Sigmoid colon (tissue), 7 donors: ENCODE measurements around the gene HEPHL1. TPM values are rescaled to one million over a fixed set of nuclear protein-coding genes. Genes with fewer than 3 reads are reported as not detected.

ENCODE experiments used
- DNase-seq: peaks from one replicate; pipeline ENCODE4 v3.0.0-alpha.2; 2019
- H3K27ac ChIP-seq, 4 donors: fragments of 200-600 bp; sonication (generic); one replicate each; pipeline ENCODE4 v1.5.1; 2016 to 2019; ENCODE audit warnings: mild to moderate bottlenecking in 1 of 4
- H3K27me3 ChIP-seq, 3 donors: fragments of 200-600 bp; sonication (generic); one replicate each; pipeline ENCODE4 v1.5.1; 2019; ENCODE audit warnings: mild to moderate bottlenecking in 1 of 3
- H3K36me3 ChIP-seq, 4 donors: fragments of 200-600 bp; sonication (generic); one replicate each; pipeline ENCODE4 v1.5.1; 2016 to 2019
- H3K4me1 ChIP-seq, 4 donors: fragments of 200-600 bp; sonication (generic); one replicate each; pipeline ENCODE4 v1.5.1; 2017 to 2019
- H3K4me3 ChIP-seq, 4 donors: fragments of 200-600 bp; sonication (generic); one replicate each; pipeline ENCODE4 v1.5.1; 2017 to 2019; ENCODE audit warnings: mild to moderate bottlenecking in 2 of 4, moderate library complexity in 1 of 4
- H3K9me3 ChIP-seq, 4 donors: fragments of 200-600 bp in 3 of 4; sonication (generic) in 3 of 4; one replicate each; pipeline versions ENCODE4 v1.5.1 to v1.6.1; 2013 to 2019
- EP300 ChIP-seq, 4 donors: sonication (generic); formaldehyde crosslinking; IDR thresholded peaks; one replicate each; pipeline ENCODE4 v1.6.1; 2017; ENCODE audit warnings: antibody characterized with exemption in 4 of 4
- POLR2A ChIP-seq, 2 donors: fragments of 450-650 bp; IDR thresholded peaks; one replicate each; pipeline ENCODE4 v1.6.1; 2016; ENCODE audit warnings: antibody characterized with exemption in 2 of 2, mild to moderate bottlenecking in 2 of 2, moderate library complexity in 2 of 2
- POLR2AphosphoS5 ChIP-seq, 4 donors: sonication (generic); formaldehyde crosslinking; IDR thresholded peaks; one replicate each; pipeline ENCODE4 v1.6.1; 2017; ENCODE audit warnings: antibody characterized with exemption in 4 of 4
- WGBS, 2 donors: extraction: QIAGEN DNeasy Blood & Tissue Kit; methylation state at CpG; one replicate each; pipeline ENCODE4 v1.1.7; 2013; 5-methylcytosine and 5-hydroxymethylcytosine counted together
- intact Hi-C: fragments of 100-400 bp; cut with DNase I; formaldehyde crosslinking; loops from one replicate; pipeline ENCODE4 v1.15.1; 2023
- polyA plus RNA-seq, 3 donors: library from polyadenylated mRNA; stranded (reverse); fragments of 200-250 nt; gene quantifications; one replicate each; pipeline ENCODE4 v1.2.3, GENCODE V29; 2013
- total RNA-seq, 4 donors: library from RNA; depleted of rRNA; stranded (reverse); fragments of >200 nt; gene quantifications; one replicate each; pipeline ENCODE4 v1.1.0, GENCODE V29; 2016
- TF ChIP-seq, protein P1 (sequence below), 4 experiments: fragments of 450-650 bp in 3 of 4; fragments of 200-600 bp in 1 of 4; IDR thresholded peaks; one replicate each; pipeline ENCODE4 v1.5.1; 2016 to 2019; ENCODE audit warnings: antibody characterized with exemption in 4 of 4, mild to moderate bottlenecking in 3 of 4, moderate library complexity in 2 of 4
- donor health status: healthy with polysubstance abuse.
- donor health status: Bipolar disorder and iron deficiency.
- donor health status: healthy.

Gene HEPHL1
- total and polyA plus RNA-seq, 7 donors = not detected

DNA sequence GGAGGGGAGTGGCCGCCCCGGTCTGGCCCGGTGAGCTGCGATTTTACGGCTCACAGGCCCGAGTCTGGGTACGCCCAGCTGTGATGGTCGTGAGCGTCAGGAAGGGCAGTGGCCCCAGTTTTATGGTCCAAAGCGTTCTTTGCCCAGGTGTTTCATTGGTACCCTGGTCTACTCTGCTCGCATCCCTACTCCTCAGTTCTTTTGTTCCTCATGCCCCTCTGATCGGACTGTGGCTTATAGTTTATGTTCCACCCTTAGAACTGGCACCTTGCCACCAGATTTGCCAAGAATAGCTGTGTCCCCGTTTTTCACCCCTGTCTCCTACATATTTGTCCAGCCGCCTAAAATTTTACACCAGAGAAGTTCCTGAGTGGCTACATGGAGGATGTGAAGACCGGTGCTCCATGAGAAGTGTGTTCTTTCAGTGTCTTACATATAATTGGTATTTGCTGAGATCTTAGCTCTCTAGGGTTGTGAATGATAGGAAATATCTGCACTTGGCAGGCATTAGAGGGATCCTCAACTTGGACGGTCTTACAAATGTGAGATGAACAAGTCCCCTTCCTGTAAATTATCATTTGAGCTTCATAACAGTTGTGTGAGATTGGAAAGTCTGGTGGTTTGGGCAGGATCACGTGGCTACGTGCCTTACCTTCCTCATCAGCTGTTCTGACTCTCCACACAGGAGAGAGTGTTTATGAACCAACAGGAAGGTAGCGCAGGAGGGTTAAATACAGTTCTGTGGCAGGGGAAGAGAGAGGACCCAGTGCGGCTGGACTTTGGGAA is 108.6 kb downstream of the HEPHL1 start:
- Histone ChIP-seq H3K9me3 (no peaks in the 10 kb centered on the region), H3K4me1 (peaks cover 0 to 56% (median 52%) of the 10 kb centered on the region in 4 donors), H3K27ac (peak overlapping the region; percentile 93 to 96 (median 94)), H3K4me3 (peak overlapping the region; percentile 64 to 83 (median 66)), H3K27me3 (no peaks in the 10 kb centered on the region), H3K36me3 (no peaks in the 10 kb centered on the region)
- no peak for DNase-seq
- intact Hi-C loops = loop anchor here (2.0 to 10.0 kb wide), 4 partner anchors 43 to 385 kb away; partner anchors contain the start of genes ANKRD49, C11orf54, MED17 and MRE11
- TF ChIP-seq POLR2A (IDR thresholded peaks at IDR 0.05) (no peak), POLR2AphosphoS5 (IDR thresholded peaks at IDR 0.05) (peak in 3 of 4 donors; percentile 5 to 69 (median 69)), EP300 (IDR thresholded peaks at IDR 0.05) (no peak)
- WGBS, 2 donors = 13 to 17% methylated on average over 20 of the region's 20 CpGs

DNA sequence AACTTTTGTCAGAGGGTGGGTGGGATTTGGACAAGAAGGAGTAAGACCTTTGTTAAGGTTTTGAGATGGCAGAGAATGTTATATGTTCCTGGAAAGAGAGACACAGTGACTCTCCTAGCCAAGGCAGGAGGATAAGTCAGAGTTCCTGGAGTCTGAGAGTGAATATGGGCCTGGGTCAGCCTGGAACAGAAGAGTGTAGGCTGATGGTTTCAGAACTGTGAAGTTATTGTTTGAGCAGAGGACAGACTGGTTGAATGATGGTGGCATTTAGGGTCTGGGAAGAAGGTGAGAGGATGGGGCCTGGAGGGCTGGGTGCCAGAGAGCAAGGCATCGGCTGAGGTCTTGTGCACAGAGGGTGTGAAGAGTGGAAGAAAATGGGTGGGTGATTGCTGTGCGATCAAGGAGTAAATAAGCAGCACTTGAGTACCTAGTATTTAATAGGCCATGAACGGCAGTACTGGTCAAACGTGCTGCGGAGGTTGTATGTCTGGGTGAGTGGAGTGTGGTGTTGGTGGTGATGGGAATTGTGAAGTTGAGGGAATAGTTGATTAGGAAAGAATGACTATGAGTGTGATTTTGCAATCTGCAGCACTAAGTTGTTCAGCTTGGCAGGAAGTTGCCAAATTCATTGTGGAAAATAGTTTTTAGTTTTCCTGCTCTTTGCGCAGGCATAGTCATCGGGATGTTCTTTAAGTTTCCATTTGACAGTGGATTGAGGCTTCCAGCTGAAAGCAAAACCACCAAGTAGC is 109.3 kb downstream of the HEPHL1 start:
- intact Hi-C loops = loop anchor here (10.0 kb wide), 1 partner anchor 386 kb away; the partner anchor contains the start of genes C11orf54 and TAF1D
- H3K4me1 ChIP-seq = peaks cover 0 to 63% (median 59%) of the 10 kb centered on the region in 4 donors
- WGBS, 2 donors = 73 to 78% methylated on average over 7 of the region's 7 CpGs
- no peaks in the 10 kb centered on the region for H3K36me3 ChIP-seq
- H3K27ac ChIP-seq = peak overlapping the region; percentile 93 to 96 (median 94)
- TF ChIP-seq POLR2A (IDR thresholded peaks at IDR 0.05) (no peak), POLR2AphosphoS5 (IDR thresholded peaks at IDR 0.05) (peak; percentile 59 to 83 (median 71)), EP300 (IDR thresholded peaks at IDR 0.05) (no peak)
- TF ChIP-seq, protein P1, sequence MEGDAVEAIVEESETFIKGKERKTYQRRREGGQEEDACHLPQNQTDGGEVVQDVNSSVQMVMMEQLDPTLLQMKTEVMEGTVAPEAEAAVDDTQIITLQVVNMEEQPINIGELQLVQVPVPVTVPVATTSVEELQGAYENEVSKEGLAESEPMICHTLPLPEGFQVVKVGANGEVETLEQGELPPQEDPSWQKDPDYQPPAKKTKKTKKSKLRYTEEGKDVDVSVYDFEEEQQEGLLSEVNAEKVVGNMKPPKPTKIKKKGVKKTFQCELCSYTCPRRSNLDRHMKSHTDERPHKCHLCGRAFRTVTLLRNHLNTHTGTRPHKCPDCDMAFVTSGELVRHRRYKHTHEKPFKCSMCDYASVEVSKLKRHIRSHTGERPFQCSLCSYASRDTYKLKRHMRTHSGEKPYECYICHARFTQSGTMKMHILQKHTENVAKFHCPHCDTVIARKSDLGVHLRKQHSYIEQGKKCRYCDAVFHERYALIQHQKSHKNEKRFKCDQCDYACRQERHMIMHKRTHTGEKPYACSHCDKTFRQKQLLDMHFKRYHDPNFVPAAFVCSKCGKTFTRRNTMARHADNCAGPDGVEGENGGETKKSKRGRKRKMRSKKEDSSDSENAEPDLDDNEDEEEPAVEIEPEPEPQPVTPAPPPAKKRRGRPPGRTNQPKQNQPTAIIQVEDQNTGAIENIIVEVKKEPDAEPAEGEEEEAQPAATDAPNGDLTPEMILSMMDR (IDR thresholded peaks at IDR 0.05) = no peak
- H3K27me3 ChIP-seq = no peaks in the 10 kb centered on the region
- H3K4me3 ChIP-seq = peak overlapping the region; percentile 64 to 83 (median 66)
- no peaks in the 10 kb centered on the region for H3K9me3 ChIP-seq
- no peak for DNase-seq

DNA sequence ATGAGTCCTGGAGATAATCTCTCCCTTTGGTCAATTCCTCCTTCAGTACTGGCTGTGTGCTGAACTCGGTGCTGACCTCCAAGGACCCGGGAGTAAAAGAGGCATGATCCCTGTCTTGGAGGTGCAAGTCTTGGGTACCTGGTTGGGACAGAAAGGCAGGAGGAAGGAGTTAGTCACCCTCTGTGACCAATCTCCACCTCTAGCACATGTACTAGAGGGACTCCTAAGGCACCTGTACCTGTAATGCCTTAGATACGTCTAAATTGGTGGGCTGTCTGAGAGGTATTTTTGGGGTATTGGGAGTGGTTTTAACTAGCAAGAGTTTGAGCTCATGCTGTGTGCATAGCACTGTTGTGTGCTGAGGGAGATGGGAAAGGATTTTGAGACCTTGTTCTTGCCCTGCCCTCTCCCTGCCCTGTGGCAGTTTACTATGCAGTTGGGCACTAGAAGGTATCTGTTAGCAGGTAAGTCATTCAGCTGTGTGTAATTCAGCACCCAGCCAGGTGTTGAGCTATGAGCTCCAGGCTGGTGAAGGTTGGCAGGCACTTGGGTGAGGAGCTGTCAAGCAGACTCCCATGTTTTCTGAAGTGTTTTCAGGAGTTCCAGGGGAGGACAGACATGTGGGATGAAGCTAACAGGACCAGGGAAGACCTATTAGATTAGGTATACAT is 110.0 kb downstream of the HEPHL1 start:
- peak overlapping the region; percentile 93 to 96 (median 94) for H3K27ac ChIP-seq
- intact Hi-C loops = loop anchor here (10.0 kb wide), 1 partner anchor 386 kb away; the partner anchor contains the start of genes C11orf54 and TAF1D
- no peaks in the 10 kb centered on the region for H3K36me3 ChIP-seq
- H3K27me3 ChIP-seq = no peaks in the 10 kb centered on the region
- WGBS, 2 donors = 83 to 88% methylated on average over 3 of the region's 3 CpGs
- peak overlapping the region in 3 of 4 donors; percentile 64 to 83 (median 69) for H3K4me3 ChIP-seq
- H3K9me3 ChIP-seq = no peaks in the 10 kb centered on the region
- no peak for DNase-seq
- H3K4me1 ChIP-seq = peaks cover 0 to 70% (median 66%) of the 10 kb centered on the region in 4 donors
- TF ChIP-seq POLR2AphosphoS5 (IDR thresholded peaks at IDR 0.05) (no peak), EP300 (IDR thresholded peaks at IDR 0.05) (no peak), POLR2A (IDR thresholded peaks at IDR 0.05) (no peak)
- TF ChIP-seq, protein P1 (IDR thresholded peaks at IDR 0.05) = no peak

DNA sequence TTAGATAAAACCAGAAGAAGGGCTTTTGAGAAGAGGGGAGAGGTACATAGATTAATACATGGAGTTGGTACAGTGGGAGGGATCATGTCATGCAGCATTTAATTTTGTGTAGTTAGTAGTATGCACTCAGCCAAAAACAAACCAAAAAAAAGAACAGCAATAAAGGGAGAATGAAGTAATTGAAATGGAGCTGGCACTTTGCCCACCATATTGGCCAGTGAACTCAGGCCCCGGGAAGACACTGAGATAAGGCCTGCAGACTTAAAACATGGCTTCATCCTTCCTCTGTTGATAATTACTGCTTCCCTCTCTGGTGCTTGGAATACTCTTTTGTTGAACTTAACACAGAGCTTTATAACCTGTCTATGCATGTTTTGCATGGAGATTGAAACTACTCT is 110.6 kb downstream of the HEPHL1 start:
- no peaks in the 10 kb centered on the region for H3K36me3 ChIP-seq
- peaks cover 0 to 75% (median 72%) of the 10 kb centered on the region in 4 donors for H3K4me1 ChIP-seq
- intact Hi-C loops = loop anchor here (10.0 kb wide), 1 partner anchor 387 kb away; the partner anchor contains the start of genes C11orf54 and TAF1D
- no peak overlapping the region for H3K4me3 ChIP-seq
- no peak for DNase-seq
- H3K27ac ChIP-seq = peak overlapping the region; percentile 93 to 96 (median 94)
- no peaks in the 10 kb centered on the region for H3K9me3 ChIP-seq
- no peaks in the 10 kb centered on the region for H3K27me3 ChIP-seq
- WGBS, 2 donors = 8 to 55% methylated on average over 1 of the region's 1 CpG
- TF ChIP-seq EP300 (IDR thresholded peaks at IDR 0.05) (no peak), POLR2AphosphoS5 (IDR thresholded peaks at IDR 0.05) (no peak), POLR2A (IDR thresholded peaks at IDR 0.05) (no peak)
- TF ChIP-seq, protein P1 (IDR thresholded peaks at IDR 0.05) = no peak
